Fibroblast of lung (primary cell): ENCODE results near the gene MYO1D. TPM values are rescaled to one million over a fixed set of nuclear protein-coding genes. Genes with fewer than 3 reads are reported as not detected.

ENCODE experiments used
- DNase-seq, 2 donors: peaks; one replicate each; pipeline versions ENCODE4 v3.0.0 to v3.0.0-alpha.2; 2010; ENCODE audit warnings: low read depth in 2 of 2
- H2AFZ ChIP-seq: 2 replicates; pipeline ENCODE4 v1.5.1; 2012; ENCODE audit warnings: low read length, control low read depth, inconsistent platforms
- H3K27ac ChIP-seq: 2 replicates; pipeline ENCODE4 v1.5.1; 2011; ENCODE audit warnings: low read length, control low read depth; ENCODE audit not compliant: insufficient read depth
- H3K27me3 ChIP-seq: 2 replicates; pipeline ENCODE4 v1.5.1; 2011; ENCODE audit warnings: mild to moderate bottlenecking, low read length; ENCODE audit not compliant: control insufficient read depth, insufficient read depth
- H3K36me3 ChIP-seq: 2 replicates; pipeline ENCODE4 v1.5.1; 2011; ENCODE audit warnings: low read length; ENCODE audit not compliant: control insufficient read depth, insufficient read depth
- H3K4me1 ChIP-seq: 2 replicates; pipeline ENCODE4 v1.5.1; 2011; ENCODE audit warnings: low read length; ENCODE audit not compliant: control insufficient read depth, insufficient read depth; ENCODE audit errors: extremely low read depth
- H3K4me2 ChIP-seq: 2 replicates; pipeline ENCODE4 v1.5.1; 2011; ENCODE audit warnings: low read length, control low read depth; ENCODE audit not compliant: insufficient read depth; ENCODE audit errors: extremely low read depth
- H3K4me3 ChIP-seq, 4 experiments: fragments of 200-600 bp in 1 of 4; sonication (generic) in 1 of 4; replicated peaks in 1 of 4; 2 replicates each; pipeline ENCODE4 v1.5.1; 2011 to 2016; ENCODE audit warnings: low read length in 4 of 4, low read depth in 3 of 4, mild to moderate bottlenecking in 3 of 4, control low read depth in 2 of 4, inconsistent platforms in 1 of 4, mixed read lengths in 1 of 4; ENCODE audit not compliant: insufficient read depth in 1 of 4; ENCODE audit errors: control extremely low read depth in 1 of 4
- H3K79me2 ChIP-seq: 2 replicates; pipeline ENCODE4 v1.5.1; 2012; ENCODE audit warnings: mild to moderate bottlenecking, low read length, inconsistent platforms; ENCODE audit not compliant: control insufficient read depth, insufficient read depth
- H3K9ac ChIP-seq: 2 replicates; pipeline ENCODE4 v1.5.1; 2011; ENCODE audit warnings: mild to moderate bottlenecking, low read length, control low read depth; ENCODE audit not compliant: insufficient read depth
- H3K9me3 ChIP-seq: 2 replicates; pipeline ENCODE4 v1.5.1; 2012; ENCODE audit warnings: low read depth, low read length; ENCODE audit not compliant: control insufficient read depth, insufficient read depth
- H4K20me1 ChIP-seq: 2 replicates; pipeline ENCODE4 v1.5.1; 2011; ENCODE audit warnings: low read length; ENCODE audit not compliant: control insufficient read depth, insufficient read depth; ENCODE audit errors: extremely low read depth
- EZH2 ChIP-seq: IDR thresholded peaks from 2 replicates; pipeline ENCODE4 v1.5.1; 2012; ENCODE audit warnings: low read length, control low read depth, mild to moderate bottlenecking; ENCODE audit errors: missing control alignments
- polyA plus RNA-seq, 2 donors: library from polyadenylated mRNA; depleted of rRNA in 1 of 2; stranded (reverse) in 1 of 2; unstranded in 1 of 2; fragments of >200 nt; gene quantifications; 2 replicates each; pipeline ENCODE4 v1.2.1, GENCODE V29; 2011 to 2012; ENCODE audit warnings: missing spikeins in 1 of 2
- total RNA-seq: library from RNA; depleted of rRNA; stranded (reverse); fragments of >200 nt; gene quantifications from 2 replicates; pipeline ENCODE4 v1.2.1, GENCODE V29; 2014
- TF ChIP-seq, protein P1 (sequence below), 2 donors: IDR thresholded peaks in 1 of 2; conservative IDR thresholded peaks in 1 of 2; 1 replicate in 1 of 2; 2 replicates in 1 of 2; pipeline ENCODE4 v1.5.1; 2011 to 2012; ENCODE audit warnings: low read length in 2 of 2, control low read depth in 1 of 2, inconsistent platforms in 1 of 2, low read depth in 1 of 2, mild to moderate bottlenecking in 1 of 2

MYO1D gene
- total and polyA plus RNA-seq, 2 donors (not counting 1 experiment from before 2014, with no cell fraction given), result 35.0 to 46.6 TPM

- no peaks in the 10 kb centered on the region for H3K4me1 ChIP-seq
These were observed 121.7 kb downstream of the MYO1D start for GRCh38 chr17:32755045-32755805.

DNA sequence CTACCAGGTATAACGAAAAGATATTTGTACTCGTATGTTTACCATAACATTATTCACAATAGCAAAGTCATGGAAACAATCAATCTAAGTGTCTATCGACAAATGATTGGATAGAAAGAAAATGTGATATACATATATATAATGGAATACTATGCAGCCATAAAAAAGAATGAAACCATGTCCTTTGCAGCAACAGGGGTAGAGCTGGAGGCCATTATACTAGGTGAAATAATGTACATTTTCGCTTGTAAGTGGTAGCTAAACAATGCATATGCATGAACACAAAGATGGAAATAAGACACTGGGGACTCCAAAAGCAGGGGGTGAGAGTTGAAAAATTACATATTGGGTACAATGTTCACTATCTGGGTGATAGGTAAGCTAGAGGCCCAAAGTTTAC, 124.0 kb downstream of the MYO1D start:
- Histone ChIP-seq H3K9ac (no peak overlapping the region), H3K27me3 (no peaks in the 10 kb centered on the region), H3K4me2 (no peak overlapping the region), H3K79me2 (no peaks in the 10 kb centered on the region), H3K27ac (no peak overlapping the region), H4K20me1 (no peaks in the 10 kb centered on the region), H3K9me3 (no peaks in the 10 kb centered on the region), H3K4me1 (no peaks in the 10 kb centered on the region), H2AFZ (no peak overlapping the region), H3K36me3 (no peaks in the 10 kb centered on the region), H3K4me3 (no peak overlapping the region)
- TF ChIP-seq, protein P1, sequence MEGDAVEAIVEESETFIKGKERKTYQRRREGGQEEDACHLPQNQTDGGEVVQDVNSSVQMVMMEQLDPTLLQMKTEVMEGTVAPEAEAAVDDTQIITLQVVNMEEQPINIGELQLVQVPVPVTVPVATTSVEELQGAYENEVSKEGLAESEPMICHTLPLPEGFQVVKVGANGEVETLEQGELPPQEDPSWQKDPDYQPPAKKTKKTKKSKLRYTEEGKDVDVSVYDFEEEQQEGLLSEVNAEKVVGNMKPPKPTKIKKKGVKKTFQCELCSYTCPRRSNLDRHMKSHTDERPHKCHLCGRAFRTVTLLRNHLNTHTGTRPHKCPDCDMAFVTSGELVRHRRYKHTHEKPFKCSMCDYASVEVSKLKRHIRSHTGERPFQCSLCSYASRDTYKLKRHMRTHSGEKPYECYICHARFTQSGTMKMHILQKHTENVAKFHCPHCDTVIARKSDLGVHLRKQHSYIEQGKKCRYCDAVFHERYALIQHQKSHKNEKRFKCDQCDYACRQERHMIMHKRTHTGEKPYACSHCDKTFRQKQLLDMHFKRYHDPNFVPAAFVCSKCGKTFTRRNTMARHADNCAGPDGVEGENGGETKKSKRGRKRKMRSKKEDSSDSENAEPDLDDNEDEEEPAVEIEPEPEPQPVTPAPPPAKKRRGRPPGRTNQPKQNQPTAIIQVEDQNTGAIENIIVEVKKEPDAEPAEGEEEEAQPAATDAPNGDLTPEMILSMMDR (conservative IDR thresholded peaks at IDR 0.05 in 1 of 2, IDR thresholded peaks at IDR 0.05 in 1 of 2; ENCODE audit: low read depth in 1 of 2, low read length in 2 of 2), result no peak
- no peak for TF ChIP-seq EZH2
- DNase-seq, result no peak

More at GRCh38 chr17:32755045-32755805, 121.7 kb downstream of the MYO1D start:
- Histone ChIP-seq H3K4me3 (no peak overlapping the region), H3K9ac (no peak overlapping the region), H3K36me3 (no peaks in the 10 kb centered on the region), H3K9me3 (no peaks in the 10 kb centered on the region), H4K20me1 (no peaks in the 10 kb centered on the region), H3K27ac (no peak overlapping the region), H3K79me2 (no peaks in the 10 kb centered on the region), H3K27me3 (no peaks in the 10 kb centered on the region), H2AFZ (no peak overlapping the region), H3K4me2 (no peak overlapping the region)
- TF ChIP-seq EZH2, result no peak
- TF ChIP-seq, protein P1 (conservative IDR thresholded peaks at IDR 0.05 in 1 of 2, IDR thresholded peaks at IDR 0.05 in 1 of 2; ENCODE audit: low read depth in 1 of 2, low read length in 2 of 2), result peak; percentile 26 to 45
- DNase-seq, result peak; percentile 66 to 86

DNA sequence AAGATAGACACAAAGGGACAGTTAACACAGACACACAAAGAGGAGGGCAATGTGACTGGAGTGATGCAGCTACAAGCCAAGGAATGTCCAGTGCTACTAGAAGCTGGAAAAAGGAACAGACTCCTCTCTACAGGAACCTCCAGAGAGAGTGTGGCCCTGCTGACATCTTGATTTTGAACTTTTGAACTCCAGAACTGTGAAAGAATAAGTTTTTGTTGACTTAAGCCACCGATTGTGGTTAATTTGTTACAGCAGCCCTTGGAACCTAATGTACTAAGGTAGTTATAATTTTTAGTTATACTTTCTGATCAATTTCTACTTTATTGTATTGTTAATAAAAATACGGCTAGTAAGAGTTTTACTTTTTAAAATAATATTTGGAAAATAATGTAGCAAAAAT, 129.1 kb downstream of the MYO1D start:
- no peaks in the 10 kb centered on the region for H3K4me1 ChIP-seq
- no peak overlapping the region for H3K4me3 ChIP-seq
- H3K36me3 ChIP-seq, result no peaks in the 10 kb centered on the region
- H3K27me3 ChIP-seq, result no peaks in the 10 kb centered on the region
- no peak for DNase-seq
- H3K9me3 ChIP-seq, result no peaks in the 10 kb centered on the region
- H3K4me2 ChIP-seq, result no peak overlapping the region
- TF ChIP-seq EZH2, result no peak
- TF ChIP-seq, protein P1 (conservative IDR thresholded peaks at IDR 0.05 in 1 of 2, IDR thresholded peaks at IDR 0.05 in 1 of 2; ENCODE audit: low read depth in 1 of 2, low read length in 2 of 2), result no peak
- no peaks in the 10 kb centered on the region for H3K79me2 ChIP-seq
- H3K27ac ChIP-seq, result no peak overlapping the region
- H4K20me1 ChIP-seq, result no peaks in the 10 kb centered on the region
- no peak overlapping the region for H3K9ac ChIP-seq
- H2AFZ ChIP-seq, result no peak overlapping the region
